GM12875 (cell line): ENCODE results near the gene LTK.

Experiments used
- H3K4me3 ChIP-seq: one replicate; pipeline ENCODE4 v1.5.1; 2011; ENCODE audit warnings: low read depth, low read length, control low read depth
- TF ChIP-seq, protein P1 (sequence below): IDR thresholded peaks from 2 replicates; pipeline ENCODE4 v1.5.1; 2011; ENCODE audit warnings: low read depth, mild to moderate bottlenecking, control low read depth, inconsistent platforms, low read length, moderate library complexity, borderline replicate concordance; ENCODE audit not compliant: insufficient read depth

Gene LTK

DNA sequence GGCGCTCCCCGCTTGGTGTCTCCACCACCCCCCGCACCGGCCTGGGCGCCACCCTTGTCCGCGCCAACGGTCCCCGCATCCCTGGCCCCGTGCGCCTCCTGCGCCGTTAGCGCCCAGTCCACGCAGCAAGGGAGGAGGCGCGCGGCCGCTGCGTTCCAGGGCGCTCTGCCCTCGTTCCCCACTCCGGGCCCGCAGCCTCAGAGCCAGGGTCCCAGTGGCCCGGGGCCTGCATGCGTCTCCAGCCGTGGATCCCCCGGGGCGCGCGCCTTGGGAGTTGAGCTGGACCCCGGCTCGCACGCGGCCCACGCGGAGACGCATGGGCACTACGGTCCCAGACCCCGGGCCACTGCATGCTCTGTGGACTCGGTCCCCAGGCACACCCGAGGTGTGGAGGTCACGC lies 27.3 kb downstream of the LTK start:
- H3K4me3 ChIP-seq, result no peak overlapping the region
- TF ChIP-seq, protein P1, sequence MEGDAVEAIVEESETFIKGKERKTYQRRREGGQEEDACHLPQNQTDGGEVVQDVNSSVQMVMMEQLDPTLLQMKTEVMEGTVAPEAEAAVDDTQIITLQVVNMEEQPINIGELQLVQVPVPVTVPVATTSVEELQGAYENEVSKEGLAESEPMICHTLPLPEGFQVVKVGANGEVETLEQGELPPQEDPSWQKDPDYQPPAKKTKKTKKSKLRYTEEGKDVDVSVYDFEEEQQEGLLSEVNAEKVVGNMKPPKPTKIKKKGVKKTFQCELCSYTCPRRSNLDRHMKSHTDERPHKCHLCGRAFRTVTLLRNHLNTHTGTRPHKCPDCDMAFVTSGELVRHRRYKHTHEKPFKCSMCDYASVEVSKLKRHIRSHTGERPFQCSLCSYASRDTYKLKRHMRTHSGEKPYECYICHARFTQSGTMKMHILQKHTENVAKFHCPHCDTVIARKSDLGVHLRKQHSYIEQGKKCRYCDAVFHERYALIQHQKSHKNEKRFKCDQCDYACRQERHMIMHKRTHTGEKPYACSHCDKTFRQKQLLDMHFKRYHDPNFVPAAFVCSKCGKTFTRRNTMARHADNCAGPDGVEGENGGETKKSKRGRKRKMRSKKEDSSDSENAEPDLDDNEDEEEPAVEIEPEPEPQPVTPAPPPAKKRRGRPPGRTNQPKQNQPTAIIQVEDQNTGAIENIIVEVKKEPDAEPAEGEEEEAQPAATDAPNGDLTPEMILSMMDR, result no peak

DNA sequence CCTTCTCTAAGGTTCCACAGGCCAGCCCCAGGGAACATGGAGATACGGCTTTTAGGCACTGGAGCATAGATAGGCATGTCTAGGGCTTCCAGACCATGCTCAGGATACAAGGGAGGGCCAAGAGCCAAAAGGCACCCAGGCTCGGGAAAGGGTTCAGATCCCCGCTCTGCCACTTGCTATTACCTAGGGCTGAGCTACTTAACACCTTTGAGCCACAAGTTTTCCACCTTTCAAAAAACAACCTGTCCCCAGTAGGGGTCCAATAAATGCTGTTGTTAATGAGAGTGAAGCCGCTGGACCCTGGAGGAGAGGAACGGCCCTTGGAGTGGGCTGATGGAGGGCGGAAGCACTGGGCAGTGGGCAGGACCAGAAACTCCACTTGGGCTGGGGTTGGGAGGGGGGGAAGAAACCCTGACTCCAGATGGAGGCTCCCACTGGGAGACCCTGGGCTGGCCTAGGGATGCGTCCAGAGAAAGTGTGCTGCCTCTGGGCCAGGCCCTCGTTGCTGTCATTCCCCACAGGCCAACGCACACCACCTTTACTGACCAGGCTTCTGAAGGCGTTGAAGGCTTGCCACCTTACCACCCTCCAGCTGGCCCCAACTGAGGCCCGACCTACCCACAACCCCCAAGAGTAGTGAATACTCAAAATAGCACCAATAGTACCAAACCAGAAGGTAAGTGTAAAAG lies 28.5 kb downstream of the LTK start:
- TF ChIP-seq, protein P1, result no peak
- H3K4me3 ChIP-seq, result no peak overlapping the region

DNA sequence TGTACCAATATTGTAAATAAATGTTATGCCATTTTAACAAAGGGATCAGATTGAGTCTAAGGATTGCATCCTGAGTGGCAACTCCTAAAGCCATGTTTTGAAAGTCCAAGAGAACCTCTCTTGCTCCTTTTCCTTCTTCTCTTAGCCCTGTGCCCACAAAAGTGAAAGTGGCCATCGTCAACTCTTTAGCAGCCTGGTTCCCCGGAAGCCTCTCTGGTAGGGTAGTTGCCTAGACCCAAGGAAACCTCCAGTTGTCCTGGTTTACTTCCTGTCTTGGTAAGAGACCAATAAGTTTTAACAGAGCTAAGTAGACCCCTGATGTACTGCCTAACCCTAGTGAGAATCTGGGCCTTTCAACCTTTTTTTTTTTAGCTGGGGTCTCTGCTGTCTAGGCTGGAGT lies 30.1 kb downstream of the LTK start:
- TF ChIP-seq, protein P1, result no peak
- H3K4me3 ChIP-seq, result no peak overlapping the region

DNA sequence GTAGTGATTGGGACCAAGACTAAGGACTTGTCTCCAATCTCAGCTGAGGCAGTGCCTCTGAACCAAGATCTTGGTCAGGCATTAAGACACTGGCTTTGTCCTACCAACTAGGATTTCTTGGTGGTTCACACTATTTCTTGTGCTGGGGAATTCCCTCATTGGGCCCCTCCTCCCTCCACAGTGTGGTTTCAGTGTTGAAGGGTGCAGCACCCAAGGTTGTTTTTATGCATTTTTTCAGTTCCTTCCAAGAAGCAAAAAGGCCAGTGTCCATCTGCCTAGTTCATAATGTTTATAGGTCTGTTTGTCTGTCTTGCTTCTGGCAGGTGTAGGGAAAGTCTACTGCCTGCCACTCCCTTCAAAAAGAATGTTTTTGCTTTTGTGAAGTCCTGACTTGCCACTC lies 30.5 kb downstream of the LTK start:
- TF ChIP-seq, protein P1, result no peak
- no peak overlapping the region for H3K4me3 ChIP-seq

DNA sequence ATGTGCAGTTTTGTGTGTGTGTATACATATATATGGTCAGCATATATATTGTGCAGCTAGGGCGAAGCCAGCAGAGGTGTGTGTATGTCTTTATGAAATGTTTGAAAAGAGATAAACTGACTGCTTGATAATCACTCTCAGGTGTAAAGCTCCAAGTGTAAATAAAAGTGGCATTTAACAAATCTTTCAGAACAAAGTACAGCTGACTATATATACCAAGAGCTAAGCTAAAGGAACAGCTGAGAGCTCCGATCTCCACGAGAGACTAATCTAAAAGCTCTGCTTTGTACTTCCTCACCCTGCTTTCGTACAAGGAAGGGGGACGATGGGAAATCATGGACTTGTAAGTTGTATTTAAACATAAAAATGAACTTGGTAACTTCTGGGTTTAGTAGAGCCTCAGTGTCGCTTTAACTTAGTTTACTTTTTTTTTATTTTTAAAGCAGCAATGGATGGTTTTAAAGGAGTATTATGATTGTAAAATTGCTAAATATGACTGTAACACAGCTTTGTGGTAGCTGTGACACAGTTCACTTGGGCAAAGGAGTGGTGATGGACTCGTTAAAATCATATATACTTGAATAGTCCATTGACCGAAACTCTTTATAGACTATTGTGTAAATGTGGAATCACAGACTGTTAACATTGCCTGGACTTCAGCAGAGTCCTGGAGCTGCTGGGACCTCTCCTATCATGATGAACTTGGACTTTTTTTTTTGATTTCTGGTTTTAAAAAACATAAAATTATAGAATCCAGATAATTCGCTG lies 31.3 kb downstream of the LTK start:
- TF ChIP-seq, protein P1, result no peak
- H3K4me3 ChIP-seq, result no peak overlapping the region

DNA sequence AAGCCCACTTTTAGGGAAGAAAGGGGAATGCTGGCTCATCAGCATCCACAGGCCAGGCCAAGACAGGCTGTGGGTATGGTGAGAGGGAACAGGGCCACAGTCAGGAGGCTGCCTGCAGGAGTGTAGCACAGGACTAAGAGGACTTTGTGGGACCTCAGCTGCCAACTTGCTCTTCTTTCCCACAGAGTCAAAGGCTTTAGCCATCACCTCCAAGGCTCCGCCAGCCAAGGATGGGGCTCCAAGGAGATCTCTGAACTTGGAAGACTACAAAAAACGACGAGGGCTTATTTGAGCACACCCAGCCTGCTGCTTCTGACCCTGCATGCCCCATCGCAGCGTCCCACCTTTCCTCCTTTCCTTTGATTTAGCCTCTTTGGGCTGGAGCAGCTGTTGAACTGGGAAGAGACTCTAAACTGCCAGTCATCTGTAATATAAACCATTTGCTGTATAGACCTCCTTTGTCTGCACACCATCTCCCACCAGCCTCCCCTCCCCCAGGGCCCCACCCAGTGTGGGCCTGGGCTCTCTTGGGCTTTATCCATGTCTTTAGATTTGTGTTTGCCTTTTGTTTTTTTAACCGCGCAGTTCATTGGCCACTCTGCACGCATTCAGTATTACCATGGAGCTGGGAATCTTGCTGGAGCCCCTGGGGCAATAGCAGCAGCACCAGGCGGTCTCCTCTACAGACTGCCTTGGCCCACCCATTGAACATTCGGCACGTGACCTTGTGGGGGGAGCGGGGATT lies 33.1 kb downstream of the LTK start:
- H3K4me3 ChIP-seq, result no peak overlapping the region
- TF ChIP-seq, protein P1, result no peak
